H9 (cell line): ENCODE data around the gene EDRF1. TPM values are rescaled to one million over a fixed set of nuclear protein-coding genes. Genes with fewer than 3 reads are reported as not detected.

ENCODE experiments used
- DNase-seq: peaks from one replicate; pipeline ENCODE4 v3.0.0-alpha.2; 2017
- H2AFZ ChIP-seq: one replicate; pipeline ENCODE4 v1.6.1; 2013; ENCODE audit warnings: mild to moderate bottlenecking, low read length, control low read depth, moderate library complexity
- H2AK5ac ChIP-seq: 2 replicates; pipeline ENCODE4 v1.6.1; 2013; ENCODE audit warnings: low read length, control low read depth, mixed read lengths; ENCODE audit not compliant: insufficient read length
- H2BK120ac ChIP-seq: one replicate; pipeline ENCODE4 v1.6.1; 2013; ENCODE audit warnings: low read depth, mild to moderate bottlenecking, low read length, control low read depth, inconsistent platforms; ENCODE audit not compliant: poor library complexity, severe bottlenecking
- H2BK12ac ChIP-seq: 2 replicates; pipeline ENCODE4 v1.6.1; 2013; ENCODE audit warnings: low read length, control low read depth, mixed read lengths, low read depth; ENCODE audit not compliant: insufficient read length
- H2BK15ac ChIP-seq: 2 replicates; pipeline ENCODE4 v1.6.1; 2013; ENCODE audit warnings: low read depth, low read length, control low read depth
- H2BK20ac ChIP-seq: one replicate; pipeline ENCODE4 v1.6.1; 2013; ENCODE audit warnings: low read depth, mild to moderate bottlenecking, low read length, control low read depth, inconsistent platforms; ENCODE audit not compliant: poor library complexity, severe bottlenecking
- H2BK5ac ChIP-seq: 2 replicates; pipeline ENCODE4 v1.6.1; 2013; ENCODE audit warnings: low read length, control low read depth, mixed read lengths; ENCODE audit not compliant: insufficient read length
- H3K14ac ChIP-seq: 2 replicates; pipeline ENCODE4 v1.6.1; 2013; ENCODE audit warnings: low read length, control low read depth; ENCODE audit not compliant: insufficient read depth
- H3K18ac ChIP-seq: 2 replicates; pipeline ENCODE4 v1.6.1; 2013; ENCODE audit warnings: low read depth, mild to moderate bottlenecking, mixed read lengths, low read length, control low read depth; ENCODE audit not compliant: insufficient read length
- H3K23ac ChIP-seq: 2 replicates; pipeline ENCODE4 v1.6.1; 2013; ENCODE audit warnings: low read length, control low read depth, mixed read lengths, low read depth; ENCODE audit not compliant: insufficient read length
- H3K23me2 ChIP-seq: 2 replicates; pipeline ENCODE4 v1.6.1; 2013; ENCODE audit warnings: low read depth, mild to moderate bottlenecking, mixed read lengths, low read length, control low read depth; ENCODE audit not compliant: insufficient read length, poor library complexity, severe bottlenecking
- H3K27ac ChIP-seq: 2 replicates; pipeline ENCODE4 v1.5.1; 2013; ENCODE audit warnings: low read length, control low read depth, mixed read lengths, low read depth; ENCODE audit not compliant: insufficient read length
- H3K27me3 ChIP-seq: 2 replicates; pipeline ENCODE4 v1.6.1; 2013; ENCODE audit warnings: low read length, control low read depth, inconsistent platforms; ENCODE audit not compliant: insufficient read depth
- H3K4ac ChIP-seq: 2 replicates; pipeline ENCODE4 v1.6.1; 2013; ENCODE audit warnings: low read depth, mild to moderate bottlenecking, control low read depth, inconsistent platforms, low read length, moderate library complexity
- H3K4me1 ChIP-seq: 2 replicates; pipeline ENCODE4 v1.6.1; 2013; ENCODE audit warnings: low read length, control low read depth, inconsistent platforms; ENCODE audit not compliant: insufficient read depth
- H3K4me2 ChIP-seq: 2 replicates; pipeline ENCODE4 v1.6.1; 2013; ENCODE audit warnings: low read length, control low read depth, mixed read lengths; ENCODE audit not compliant: insufficient read length, insufficient read depth
- H3K56ac ChIP-seq: 2 replicates; pipeline ENCODE4 v1.6.1; 2013; ENCODE audit warnings: low read depth, mild to moderate bottlenecking, mixed read lengths, low read length, control low read depth; ENCODE audit not compliant: insufficient read length
- H3K79me1 ChIP-seq: 2 replicates; pipeline ENCODE4 v1.6.1; 2013; ENCODE audit warnings: low read depth, mild to moderate bottlenecking, moderate library complexity, low read length, control low read depth, inconsistent platforms; ENCODE audit not compliant: insufficient read depth, poor library complexity, severe bottlenecking
- H3K79me2 ChIP-seq: 2 replicates; pipeline ENCODE4 v1.6.1; 2013; ENCODE audit warnings: low read length, control low read depth, inconsistent platforms; ENCODE audit not compliant: insufficient read depth
- H3K9ac ChIP-seq: 2 replicates; pipeline ENCODE4 v1.6.1; 2013; ENCODE audit warnings: low read length, control low read depth, mixed read lengths; ENCODE audit not compliant: insufficient read length; ENCODE audit errors: extremely low read depth
- H3K9me3 ChIP-seq: one replicate; pipeline ENCODE4 v1.6.1; 2013; ENCODE audit warnings: low read depth, low read length, inconsistent platforms; ENCODE audit not compliant: control insufficient read depth
- H3T11ph ChIP-seq: one replicate; pipeline ENCODE4 v1.6.1; 2013; ENCODE audit warnings: mild to moderate bottlenecking, low read length, control low read depth, inconsistent platforms
- H4K20me1 ChIP-seq: one replicate; pipeline ENCODE4 v1.6.1; 2013; ENCODE audit not compliant: control insufficient read depth, insufficient read length, insufficient read depth
- H4K5ac ChIP-seq: 2 replicates; pipeline ENCODE4 v1.6.1; 2013; ENCODE audit warnings: low read depth, mild to moderate bottlenecking, mixed read lengths, low read length, control low read depth; ENCODE audit not compliant: insufficient read length
- H4K8ac ChIP-seq: replicated peaks from 2 replicates; pipeline ENCODE4 v1.6.1; 2013; ENCODE audit warnings: low read length, control low read depth, mixed read lengths, low read depth; ENCODE audit not compliant: insufficient read length
- H4K91ac ChIP-seq: 2 replicates; pipeline ENCODE4 v1.6.1; 2013; ENCODE audit warnings: low read depth, mild to moderate bottlenecking, moderate library complexity, mixed read lengths, low read length, control low read depth; ENCODE audit not compliant: insufficient read length
- H3K27ac Mint-ChIP-seq, 3 experiments: 2 replicates in 2 of 3; 3 replicates in 1 of 3; pipeline ENCODE4 v1.8.0; 2020 to 2021; ENCODE audit warnings: mixed read lengths in 3 of 3, mild to moderate bottlenecking in 1 of 3, moderate library complexity in 1 of 3
- H3K27me3 Mint-ChIP-seq: 2 replicates; pipeline ENCODE4 v1.8.0; 2021; ENCODE audit warnings: low read depth, mild to moderate bottlenecking, moderate library complexity, mixed read lengths
- H3K36me3 Mint-ChIP-seq, 3 experiments: 2 replicates in 2 of 3; 3 replicates in 1 of 3; pipeline ENCODE4 v1.8.0; 2020 to 2021; ENCODE audit warnings: low read depth in 3 of 3, mixed read lengths in 3 of 3; ENCODE audit not compliant: insufficient read depth in 1 of 3
- H3K4me1 Mint-ChIP-seq, 2 experiments: 2 replicates each; pipeline ENCODE4 v1.8.0; 2020; ENCODE audit warnings: mixed read lengths in 2 of 2
- H3K4me3 Mint-ChIP-seq, 2 experiments: 2 replicates in 1 of 2; 3 replicates in 1 of 2; pipeline ENCODE4 v1.8.0; 2020 to 2021; ENCODE audit warnings: mild to moderate bottlenecking in 2 of 2, mixed read lengths in 2 of 2, moderate library complexity in 1 of 2
- H3K9me3 Mint-ChIP-seq, 2 experiments: 2 replicates in 1 of 2; 3 replicates in 1 of 2; pipeline ENCODE4 v1.8.0; 2020; ENCODE audit warnings: mild to moderate bottlenecking in 2 of 2, mixed read lengths in 2 of 2, moderate library complexity in 1 of 2
- WGBS: extraction: QIAGEN DNeasy Blood & Tissue Kit; methylation state at CpG from one replicate; pipeline ENCODE4 v1.1.7; 2013; ENCODE audit warnings: missing lambda C conversion rate, low lambda C conversion rate, mixed read lengths; ENCODE audit not compliant: insufficient read length; ENCODE audit errors: extremely low coverage; 5-methylcytosine and 5-hydroxymethylcytosine counted together
- total RNA-seq: library from RNA; stranded (reverse); gene quantifications from 2 replicates; pipeline ENCODE4 v1.2.1, GENCODE V29; 2021
- TF ChIP-seq, protein P1 (sequence below): fragments of 200-600 bp; sonication (generic); conservative IDR thresholded peaks from 3 replicates; pipeline ENCODE4 v1.8.0; 2021; ENCODE audit warnings: antibody characterized with exemption, mild to moderate bottlenecking

EDRF1 gene
- total RNA-seq, 1 experiment from 2014 or later: 51.0 TPM

GRCh38 chr10:125795128-125795527 is 75.6 kb downstream of the EDRF1 start:
- H2BK120ac ChIP-seq: no peak overlapping the region
- no peak overlapping the region for H3K27ac Mint-ChIP-seq
- H3K79me2 ChIP-seq: no peaks in the 10 kb centered on the region
- H2BK5ac ChIP-seq: no peak overlapping the region
- H4K8ac ChIP-seq: no peak overlapping the region
- DNase-seq: no peak
- H3K9me3 ChIP-seq: no peaks in the 10 kb centered on the region
- H3K23ac ChIP-seq: no peak overlapping the region
- no peak overlapping the region for H3K4ac ChIP-seq
- H2BK20ac ChIP-seq: no peak overlapping the region
- no peak overlapping the region for H4K91ac ChIP-seq
- H2BK15ac ChIP-seq: no peak overlapping the region
- no peak overlapping the region for H3K56ac ChIP-seq
- H3K27me3 ChIP-seq: no peaks in the 10 kb centered on the region
- no peak overlapping the region for H3K4me2 ChIP-seq
- no peak overlapping the region for H3K4me3 Mint-ChIP-seq
- H3K9ac ChIP-seq: no peak overlapping the region
- no peak overlapping the region for H3K18ac ChIP-seq
- no peak overlapping the region for H3T11ph ChIP-seq
- no peaks in the 10 kb centered on the region for H3K4me1 ChIP-seq
- H3K4me1 Mint-ChIP-seq: no peaks in the 10 kb centered on the region
- H2BK12ac ChIP-seq: no peak overlapping the region
- peaks cover 3 to 32% (median 25%) of the 10 kb centered on the region in 3 experiments for H3K36me3 Mint-ChIP-seq
- H4K5ac ChIP-seq: no peak overlapping the region
- no peaks in the 10 kb centered on the region for H4K20me1 ChIP-seq
- no peaks in the 10 kb centered on the region for H3K9me3 Mint-ChIP-seq
- no peaks in the 10 kb centered on the region for H3K27me3 Mint-ChIP-seq
- WGBS: no CpG with 5 or more reads among the region's 2 CpGs
- H3K23me2 ChIP-seq: no peaks in the 10 kb centered on the region
- no peak overlapping the region for H2AK5ac ChIP-seq
- no peak overlapping the region for H2AFZ ChIP-seq
- TF ChIP-seq, protein P1, sequence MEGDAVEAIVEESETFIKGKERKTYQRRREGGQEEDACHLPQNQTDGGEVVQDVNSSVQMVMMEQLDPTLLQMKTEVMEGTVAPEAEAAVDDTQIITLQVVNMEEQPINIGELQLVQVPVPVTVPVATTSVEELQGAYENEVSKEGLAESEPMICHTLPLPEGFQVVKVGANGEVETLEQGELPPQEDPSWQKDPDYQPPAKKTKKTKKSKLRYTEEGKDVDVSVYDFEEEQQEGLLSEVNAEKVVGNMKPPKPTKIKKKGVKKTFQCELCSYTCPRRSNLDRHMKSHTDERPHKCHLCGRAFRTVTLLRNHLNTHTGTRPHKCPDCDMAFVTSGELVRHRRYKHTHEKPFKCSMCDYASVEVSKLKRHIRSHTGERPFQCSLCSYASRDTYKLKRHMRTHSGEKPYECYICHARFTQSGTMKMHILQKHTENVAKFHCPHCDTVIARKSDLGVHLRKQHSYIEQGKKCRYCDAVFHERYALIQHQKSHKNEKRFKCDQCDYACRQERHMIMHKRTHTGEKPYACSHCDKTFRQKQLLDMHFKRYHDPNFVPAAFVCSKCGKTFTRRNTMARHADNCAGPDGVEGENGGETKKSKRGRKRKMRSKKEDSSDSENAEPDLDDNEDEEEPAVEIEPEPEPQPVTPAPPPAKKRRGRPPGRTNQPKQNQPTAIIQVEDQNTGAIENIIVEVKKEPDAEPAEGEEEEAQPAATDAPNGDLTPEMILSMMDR: no peak
- H3K14ac ChIP-seq: no peak overlapping the region
- no peak overlapping the region for H3K27ac ChIP-seq
- no peaks in the 10 kb centered on the region for H3K79me1 ChIP-seq
